CD4-positive, alpha-beta T cell treated with Interleukin-4 for 4 hours (primary cell): ENCODE measurements around the gene RAB11B.
"Not testable (repeated sequence)": the region's sequence is repeated elsewhere in the genome, so short reads cannot be mapped to it uniquely, and the experiment has no call there.

Source experiments
- DNase-seq: peaks from one replicate; pipeline ENCODE4 v3.0.0-alpha.2; 2020

Gene RAB11B

DNA sequence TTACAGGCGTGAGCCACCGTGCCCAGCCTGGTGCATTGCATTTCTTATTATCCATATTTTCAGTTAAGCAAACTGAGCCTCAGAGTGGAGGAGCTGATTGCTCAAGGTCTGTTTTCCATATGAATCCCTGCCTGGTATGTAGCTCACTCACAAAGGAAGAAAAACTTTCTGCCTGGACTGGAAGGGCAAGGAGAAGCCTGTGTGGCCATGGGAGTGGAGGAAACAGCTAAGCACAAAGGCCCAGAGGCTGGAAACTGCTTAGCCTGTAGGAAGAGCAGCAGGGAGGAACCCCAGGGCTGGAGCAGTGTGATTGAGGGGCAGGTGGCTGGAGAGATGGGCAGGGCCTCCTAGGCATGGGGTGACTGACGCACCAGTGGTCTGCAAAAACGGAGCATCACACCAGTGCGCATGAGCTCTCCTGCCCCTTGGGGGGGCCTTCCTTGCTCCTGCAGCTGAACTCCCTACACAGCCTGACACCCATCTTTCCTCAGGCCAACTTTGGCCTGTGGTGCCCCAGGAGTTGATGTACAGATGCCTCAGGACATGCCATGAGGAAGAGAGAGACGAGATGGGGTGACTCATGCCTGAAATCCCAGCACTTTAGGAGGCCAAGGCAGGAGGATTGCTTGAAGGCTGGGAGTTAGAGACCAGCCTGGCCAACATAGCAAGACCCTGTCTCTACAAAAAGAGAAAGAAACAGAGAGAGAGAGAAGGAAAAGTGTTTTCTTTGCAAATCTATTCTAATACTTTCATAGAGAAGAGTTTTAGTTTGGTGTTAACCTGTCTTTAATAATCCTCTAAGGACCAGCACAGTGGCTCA lies 51.8 kb downstream of the RAB11B start:
- DNase-seq = no peak

DNA sequence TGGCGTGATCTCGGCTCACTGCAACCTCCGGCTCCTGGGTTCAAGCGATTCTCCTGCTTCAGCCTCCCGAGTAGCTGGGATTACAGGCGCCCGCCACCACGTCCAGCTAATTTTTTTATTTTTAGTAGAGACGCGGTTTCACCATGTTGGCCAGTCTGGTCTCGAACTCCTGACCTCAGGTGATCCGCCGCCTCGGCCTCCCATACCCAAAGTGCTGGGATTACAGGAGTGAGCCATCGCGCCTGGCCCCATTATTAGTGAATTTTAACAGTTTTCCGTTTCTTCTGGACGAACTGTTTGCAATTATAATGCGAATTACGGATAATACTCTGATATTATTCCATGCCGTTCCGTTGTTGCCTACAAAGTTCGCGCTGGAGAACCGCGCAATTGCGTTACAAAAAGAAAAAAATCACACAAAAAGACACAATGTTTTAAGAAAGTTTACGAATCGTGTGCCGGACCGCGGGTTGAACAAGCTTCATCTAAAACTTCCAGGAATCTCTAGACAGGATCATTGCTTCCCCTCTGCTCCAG lies 54.0 kb downstream of the RAB11B start:
- not testable (repeated sequence) for DNase-seq

DNA sequence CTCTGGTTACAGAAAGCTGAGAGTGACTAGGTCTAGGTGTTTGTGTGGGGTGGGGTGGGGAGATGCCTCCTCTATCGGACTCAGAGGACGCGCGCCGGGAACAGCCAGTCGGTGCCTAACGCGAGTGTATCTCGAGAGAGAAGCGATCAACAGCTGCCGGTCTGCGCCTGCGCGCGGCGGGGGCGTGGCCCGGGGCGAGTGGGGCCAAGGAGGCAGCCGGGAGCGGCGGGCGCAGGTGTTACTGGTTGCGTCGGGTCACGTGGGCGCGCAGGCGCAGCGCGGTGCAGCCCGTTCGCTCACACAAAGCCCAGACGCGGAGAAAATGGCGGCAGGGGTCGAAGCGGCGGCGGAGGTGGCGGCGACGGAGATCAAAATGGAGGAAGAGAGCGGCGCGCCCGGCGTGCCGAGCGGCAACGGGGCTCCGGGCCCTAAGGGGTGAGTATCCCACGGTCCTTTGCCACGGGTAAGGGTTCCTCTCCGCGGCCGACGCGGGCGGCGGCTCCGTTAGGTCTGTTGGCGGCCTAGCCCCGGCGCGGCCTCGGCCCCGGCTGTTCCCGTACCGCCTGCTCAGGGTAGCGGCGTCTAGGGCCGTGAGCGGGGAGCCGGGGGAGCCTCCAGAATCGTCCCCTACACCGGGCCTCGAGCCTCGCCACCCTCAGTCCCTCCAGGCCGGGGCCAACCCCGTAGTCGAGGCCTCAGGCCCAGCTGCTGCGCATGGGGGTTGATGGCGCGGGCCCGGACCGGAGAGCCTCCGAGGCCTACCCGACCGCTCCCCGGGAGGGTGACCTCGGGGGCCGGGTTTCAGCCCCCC lies 54.7 kb downstream of the RAB11B start, which contains the start of gene HNRNPM:
TSS of gene HNRNPM (plus strand) at position 299 of the 811 bp plus-strand sequence. CDS start at position 323, 24 bp downstream.
- peak; percentile 99 for DNase-seq

DNA sequence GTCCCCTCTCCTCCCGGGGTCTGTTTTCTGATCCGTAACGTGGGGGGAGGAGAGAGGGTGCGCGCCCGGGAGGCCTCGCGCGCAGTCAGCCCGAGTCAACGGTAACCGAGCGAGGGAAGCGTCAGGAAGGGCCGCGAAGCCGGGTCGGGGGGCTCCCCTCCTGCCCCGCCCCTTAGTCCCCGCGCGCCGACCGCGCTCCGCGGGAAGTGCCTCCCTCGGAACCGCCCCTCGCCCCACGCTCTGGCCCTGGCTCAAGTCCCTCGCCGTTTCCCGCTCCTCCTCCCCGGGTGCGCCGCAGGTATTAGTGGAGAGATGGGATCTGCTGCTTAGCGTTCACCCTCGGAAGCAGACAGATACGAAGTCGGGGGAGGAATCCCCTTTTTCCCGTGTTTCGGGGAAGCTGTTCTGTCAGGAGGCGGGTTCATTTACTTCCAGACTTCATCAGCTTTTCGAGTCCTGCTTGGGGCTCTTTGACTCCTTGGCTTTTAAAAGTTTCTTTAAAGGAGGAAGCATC lies 55.4 kb downstream of the RAB11B start:
- DNase-seq = peak; percentile 22

DNA sequence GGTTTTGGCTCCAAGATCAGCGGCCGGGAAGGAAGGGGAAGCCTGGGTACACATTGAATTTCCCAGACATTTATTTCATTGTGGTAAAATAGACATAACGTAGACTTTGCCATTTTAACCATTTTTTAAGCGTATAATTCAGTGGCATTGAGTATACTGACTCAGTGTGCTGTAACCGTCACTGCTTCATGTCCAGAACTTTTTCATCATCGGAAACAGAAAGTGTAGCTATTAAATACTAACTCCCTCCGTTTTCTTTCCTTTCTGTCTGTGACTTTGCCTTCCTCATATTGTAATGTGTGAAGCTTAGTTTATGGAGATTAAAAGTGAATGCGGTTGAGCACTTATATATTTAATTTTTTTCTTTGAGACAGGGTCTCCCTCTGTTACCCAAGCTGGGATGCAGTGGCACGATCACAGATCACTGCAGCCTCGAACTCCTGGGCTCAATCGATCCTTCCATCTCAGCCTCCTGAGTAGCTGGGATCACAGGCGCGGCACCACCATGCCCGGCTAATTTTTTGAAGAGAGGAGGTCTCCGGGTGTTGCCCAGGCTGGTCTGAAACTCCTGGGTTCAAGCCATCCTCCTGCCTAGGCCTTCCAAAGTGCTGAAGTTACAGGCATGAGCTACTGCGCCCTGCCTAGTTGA lies 56.0 kb downstream of the RAB11B start:
- no peak for DNase-seq

DNA sequence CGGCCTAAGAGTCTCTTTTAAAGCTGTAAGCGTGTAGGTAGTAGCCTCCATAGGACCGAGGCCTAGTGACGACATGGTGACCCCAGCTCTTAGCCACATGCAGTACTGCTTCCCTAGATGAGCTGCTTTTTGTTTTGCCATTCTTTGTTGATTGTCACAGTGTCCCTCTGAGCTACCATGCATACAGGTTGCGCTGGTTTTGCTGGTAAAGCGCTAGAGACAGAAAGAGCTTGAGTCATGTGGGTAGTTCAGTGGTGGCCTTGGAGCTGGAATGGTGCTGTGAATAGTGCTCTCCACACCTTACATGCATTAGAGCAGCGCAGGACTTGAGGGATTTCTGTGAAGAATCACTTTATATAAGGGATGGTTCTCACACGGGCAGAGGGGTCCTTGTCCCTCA lies 59.7 kb downstream of the RAB11B start:
- no peak for DNase-seq

DNA sequence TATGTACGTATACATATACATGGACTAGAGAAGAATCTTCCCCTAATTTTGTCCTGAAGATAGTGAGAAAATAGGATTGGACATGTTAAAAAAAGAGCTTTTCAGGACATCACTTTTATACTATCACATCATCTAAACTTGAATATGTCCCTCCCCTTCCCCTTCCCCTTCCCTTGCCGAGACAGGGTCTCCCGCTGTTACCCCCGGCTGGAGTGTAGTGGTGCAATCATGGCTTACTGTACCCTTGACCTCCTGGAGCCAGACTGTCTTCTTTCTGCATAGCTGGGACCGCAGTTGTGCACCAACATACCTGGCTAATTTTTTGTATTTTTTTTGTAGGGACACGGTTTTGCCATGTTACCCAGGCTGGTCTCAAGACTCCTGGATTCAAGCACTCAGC lies 61.2 kb downstream of the RAB11B start:
- no peak for DNase-seq

DNA sequence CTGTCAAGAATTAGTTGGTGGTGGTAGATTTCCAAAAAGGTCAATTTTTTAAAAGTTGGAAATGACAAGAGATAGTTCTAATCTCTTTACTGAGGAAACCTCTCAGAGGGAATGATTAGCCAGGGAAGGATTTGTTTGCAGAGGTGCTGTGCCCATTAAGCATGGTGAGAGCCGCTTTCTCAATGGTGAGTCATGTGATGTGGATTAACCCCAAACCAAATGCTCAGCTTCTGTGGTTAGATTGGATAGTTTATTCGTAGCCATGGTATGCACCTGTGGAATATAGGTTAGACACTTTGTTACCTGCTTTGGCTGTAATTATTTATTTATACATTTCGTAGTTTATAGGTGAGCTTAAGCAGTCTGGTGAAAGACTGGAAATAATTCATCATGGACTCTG lies 61.7 kb downstream of the RAB11B start:
- peak; percentile 47 for DNase-seq

DNA sequence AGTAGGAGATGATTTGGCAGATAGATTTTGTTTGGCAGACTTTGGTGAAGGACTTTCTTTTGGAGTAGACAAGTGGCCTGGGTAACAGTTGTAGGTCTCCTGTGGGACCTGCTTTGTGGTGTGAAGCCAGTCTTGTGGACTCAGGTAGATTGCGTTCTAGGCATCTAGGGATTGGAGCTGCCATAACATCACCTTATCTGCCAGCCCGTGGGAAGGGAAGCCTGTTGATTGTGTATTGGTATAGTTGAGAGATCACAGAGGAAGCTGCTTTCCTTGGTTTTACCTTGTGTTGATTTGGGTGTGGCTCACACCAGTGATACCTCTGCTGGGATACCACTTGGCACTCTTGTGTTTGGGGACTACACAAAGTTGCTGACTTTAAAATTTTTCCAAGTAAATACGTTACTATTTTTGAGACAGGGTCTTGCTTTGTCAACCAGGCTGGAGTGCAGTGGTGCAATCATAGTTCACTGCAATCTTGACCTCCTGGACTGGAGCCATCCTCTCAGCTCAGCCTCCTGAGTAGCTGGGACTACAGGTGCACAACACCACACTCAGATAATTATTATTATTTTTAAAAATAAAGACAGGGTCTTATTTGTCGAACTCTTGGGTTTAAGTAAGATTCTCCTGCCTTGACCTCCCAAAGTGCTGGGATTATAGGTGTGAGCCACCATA lies 62.4 kb downstream of the RAB11B start:
- DNase-seq = no peak

DNA sequence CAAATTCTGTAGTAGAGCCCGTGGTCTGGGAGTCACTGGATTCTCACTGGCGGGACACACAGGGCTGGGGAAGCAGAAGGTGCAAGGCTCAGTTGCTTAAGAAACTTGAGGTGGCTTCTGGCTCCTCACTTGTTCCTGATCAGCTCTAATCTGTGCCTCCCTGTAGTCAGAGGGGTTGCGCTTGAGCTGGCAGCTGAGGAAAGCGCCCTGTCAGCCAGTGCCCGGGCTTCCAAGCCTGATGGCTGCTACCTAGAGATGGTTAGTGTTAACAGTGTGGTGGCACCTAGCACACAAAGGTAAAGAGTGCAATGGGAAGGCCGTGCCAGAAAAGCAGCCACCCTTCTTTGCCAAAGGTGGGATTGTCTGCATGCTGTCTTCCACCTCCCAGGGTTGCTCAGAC lies 63.5 kb downstream of the RAB11B start:
- no peak for DNase-seq
